IMR-90 (cell line): Measurements from ENCODE around the gene ZNRD2. TPM values are rescaled to one million over a fixed set of nuclear protein-coding genes. Genes with fewer than 3 reads are reported as not detected.

Source experiments
- ATAC-seq: fragments of 200-7000 bp; cut with Tn5 transposase; 2 replicates; pipeline ENCODE4 v1.9.1; 2020; ENCODE audit warnings: low read depth, mild to moderate bottlenecking, moderate library complexity
- BruUV-seq: library from RNA; stranded (reverse); fragments of 400-500 nt; replicated peaks from 2 replicates; lab custom pipeline; 2021; lab: Mats Ljungman, UMichigan
- CTCF ChIA-PET: fragments of 300-600 bp; formaldehyde crosslinking; extraction: SDS; loops from one replicate; lab custom pipeline; 2021; ENCODE audit warnings: antibody characterized with exemption; lab: Yijun Ruan, JAX
- POLR2A ChIA-PET: fragments of 300-600 bp; sonication (Branson Sonifier 250); formaldehyde crosslinking; loops from one replicate; lab custom pipeline; 2022; ENCODE audit warnings: antibody characterized with exemption; ENCODE audit not compliant: unreplicated experiment; lab: Charles Lee
- DNase-seq: peaks from one replicate; pipeline ENCODE4 v3.0.0; 2013
- H2AFZ ChIP-seq: replicated peaks from 2 replicates; pipeline ENCODE3; 2013; ENCODE audit warnings: low read length, mild to moderate bottlenecking; ENCODE audit not compliant: poor library complexity
- H2AK5ac ChIP-seq: 2 replicates; pipeline ENCODE4 v1.6.1; 2013; ENCODE audit warnings: low read depth, low read length, inconsistent platforms
- H2AK9ac ChIP-seq: replicated peaks from 2 replicates; pipeline ENCODE3; 2013; ENCODE audit warnings: mild to moderate bottlenecking, low read depth, low read length, moderate library complexity; ENCODE audit not compliant: poor library complexity
- H2BK120ac ChIP-seq: 2 replicates; pipeline ENCODE4 v1.6.1; 2013; ENCODE audit warnings: low read depth, low read length, inconsistent platforms
- H2BK15ac ChIP-seq: 3 replicates; pipeline ENCODE4 v1.6.1; 2013; ENCODE audit warnings: low read depth, low read length, inconsistent platforms
- H2BK20ac ChIP-seq: 2 replicates; pipeline ENCODE4 v1.6.1; 2013; ENCODE audit warnings: low read depth, mild to moderate bottlenecking, inconsistent platforms, low read length, moderate library complexity
- H2BK5ac ChIP-seq: 2 replicates; pipeline ENCODE4 v1.6.1; 2013; ENCODE audit warnings: mild to moderate bottlenecking, low read depth, low read length, inconsistent platforms; ENCODE audit not compliant: poor library complexity, severe bottlenecking
- H3K14ac ChIP-seq: replicated peaks from 2 replicates; pipeline ENCODE4 v1.6.1; 2013; ENCODE audit warnings: low read depth, low read length, inconsistent platforms
- H3K18ac ChIP-seq: 2 replicates; pipeline ENCODE4 v1.6.1; 2013; ENCODE audit warnings: low read depth, low read length, control low read depth
- H3K23ac ChIP-seq: 2 replicates; pipeline ENCODE4 v1.6.1; 2013; ENCODE audit warnings: low read depth, low read length, inconsistent platforms
- H3K27ac ChIP-seq: 2 replicates; pipeline ENCODE4 v1.5.1; 2013; ENCODE audit warnings: mild to moderate bottlenecking, control low read depth, low read length; ENCODE audit not compliant: insufficient read depth
- H3K27me3 ChIP-seq: 2 replicates; pipeline ENCODE4 v1.6.1; 2013; ENCODE audit warnings: low read length; ENCODE audit not compliant: control insufficient read depth, insufficient read depth
- H3K36me3 ChIP-seq: 2 replicates; pipeline ENCODE4 v1.6.1; 2013; ENCODE audit warnings: low read length, mixed read lengths; ENCODE audit not compliant: control insufficient read depth, insufficient read depth
- H3K4ac ChIP-seq: 2 replicates; pipeline ENCODE4 v1.6.1; 2013; ENCODE audit warnings: low read depth, low read length, inconsistent platforms
- H3K4me1 ChIP-seq: 2 replicates; pipeline ENCODE4 v1.6.1; 2013; ENCODE audit warnings: low read length, mixed read lengths; ENCODE audit not compliant: control insufficient read depth, insufficient read depth
- H3K4me2 ChIP-seq: 2 replicates; pipeline ENCODE4 v1.6.1; 2013; ENCODE audit warnings: low read depth, mild to moderate bottlenecking, control low read depth, low read length, moderate library complexity
- H3K4me3 ChIP-seq: 2 replicates; pipeline ENCODE4 v1.5.1; 2013; ENCODE audit warnings: low read depth, mild to moderate bottlenecking, control low read depth, low read length, moderate library complexity; ENCODE audit not compliant: insufficient read depth
- H3K56ac ChIP-seq: 2 replicates; pipeline ENCODE4 v1.6.1; 2013; ENCODE audit warnings: low read length, inconsistent platforms; ENCODE audit not compliant: insufficient read depth; ENCODE audit errors: extremely low read depth
- H3K79me1 ChIP-seq, 2 experiments: 2 replicates each; pipeline ENCODE4 v1.6.1; 2013; ENCODE audit warnings: low read length in 2 of 2, inconsistent platforms in 1 of 2, low read depth in 1 of 2
- H3K9ac ChIP-seq: 2 replicates; pipeline ENCODE4 v1.6.1; 2013; ENCODE audit warnings: low read depth, low read length, control low read depth
- H3K9me1 ChIP-seq: 2 replicates; pipeline ENCODE4 v1.6.1; 2013; ENCODE audit warnings: low read length, inconsistent platforms; ENCODE audit not compliant: insufficient read depth
- H3K9me3 ChIP-seq: 2 replicates; pipeline ENCODE4 v1.6.1; 2013; ENCODE audit warnings: low read length; ENCODE audit not compliant: control insufficient read depth, insufficient read depth
- H4K20me1 ChIP-seq: 2 replicates; pipeline ENCODE4 v1.6.1; 2013; ENCODE audit warnings: low read length, inconsistent platforms; ENCODE audit not compliant: insufficient read depth
- H4K5ac ChIP-seq: 2 replicates; pipeline ENCODE4 v1.6.1; 2013; ENCODE audit warnings: mild to moderate bottlenecking, low read depth, low read length, control low read depth
- H4K8ac ChIP-seq, 2 experiments: 2 replicates each; pipeline ENCODE4 v1.6.1; 2013; ENCODE audit warnings: low read depth in 2 of 2, low read length in 2 of 2, control low read depth in 1 of 2, inconsistent platforms in 1 of 2
- H4K91ac ChIP-seq: 2 replicates; pipeline ENCODE4 v1.6.1; 2013; ENCODE audit warnings: low read depth, low read length, inconsistent platforms; ENCODE audit not compliant: insufficient read depth
- BHLHE40 ChIP-seq: fragments of 150-350 bp; IDR thresholded peaks from 2 replicates; pipeline ENCODE4 v1.6.1; 2016; ENCODE audit warnings: mild to moderate bottlenecking, low read depth, low read length
- CEBPB ChIP-seq: IDR thresholded peaks from 2 replicates; pipeline ENCODE4 v1.6.1; 2012; ENCODE audit warnings: low read depth, low read length, improper control_type of control experiment
- MAZ ChIP-seq: IDR thresholded peaks from 2 replicates; pipeline ENCODE4 v1.6.1; 2012; ENCODE audit warnings: low read depth, mild to moderate bottlenecking, low read length, improper control_type of control experiment, moderate library complexity, borderline replicate concordance
- MXI1 ChIP-seq: IDR thresholded peaks from 2 replicates; pipeline ENCODE4 v1.6.1; 2012; ENCODE audit warnings: low read depth, mild to moderate bottlenecking, low read length, moderate library complexity, borderline replicate concordance
- NFE2L2 ChIP-seq: fragments of 150-350 bp; IDR thresholded peaks from 2 replicates; pipeline ENCODE4 v1.6.1; 2016; ENCODE audit warnings: low read depth, mild to moderate bottlenecking, low read length
- POLR2A ChIP-seq: IDR thresholded peaks from 2 replicates; pipeline ENCODE4 v1.6.1; 2012; ENCODE audit warnings: mild to moderate bottlenecking, low read depth, low read length
- RAD21 ChIP-seq: IDR thresholded peaks from 2 replicates; pipeline ENCODE4 v1.6.1; 2012; ENCODE audit warnings: low read length, improper control_type of control experiment
- RCOR1 ChIP-seq: IDR thresholded peaks from 2 replicates; pipeline ENCODE4 v1.6.1; 2012; ENCODE audit warnings: mild to moderate bottlenecking, low read length, improper control_type of control experiment; ENCODE audit not compliant: insufficient replicate concordance
- SMC3 ChIP-seq: fragments of 150-350 bp; IDR thresholded peaks from 2 replicates; pipeline ENCODE4 v1.6.1; 2016; ENCODE audit warnings: low read depth, mild to moderate bottlenecking, antibody characterized with exemption, low read length, moderate library complexity
- WGBS, 2 experiments: methylation state at CpG; one replicate each; pipeline versions ENCODE4 v1.1.5 to v1.1.7; 2013; ENCODE audit warnings: missing lambda C conversion rate in 2 of 2; ENCODE audit not compliant: insufficient read length in 1 of 2; ENCODE audit errors: extremely low coverage in 2 of 2; 5-methylcytosine and 5-hydroxymethylcytosine counted together
- dilution Hi-C: fragments of 300-500 bp; cut with HindIII; formaldehyde crosslinking; loops from one replicate; pipeline ENCODE4 v1.14.3; 2018; ENCODE audit warnings: low sequenced_read_pairs; ENCODE audit not compliant: unreplicated experiment
- in situ Hi-C: fragments of 300-500 bp; cut with MboI; formaldehyde crosslinking; loops from 3 replicates; pipeline ENCODE4 v1.14.3; 2019; ENCODE audit warnings: low sequenced_read_pairs, inconsistent platforms, mixed read lengths
- intact Hi-C: fragments of 100-400 bp; cut with micrococcal nuclease; formaldehyde crosslinking; loops from 2 replicates; pipeline ENCODE4 v1.10.0; 2022
- polyA plus RNA-seq, 3 experiments: library from polyadenylated mRNA; depleted of rRNA; stranded (reverse); fragments of >200 nt; gene quantifications; 2 replicates each; pipeline ENCODE4 v1.2.3, GENCODE V29; 2012; ENCODE audit warnings: low replicate concordance in 1 of 3
- total RNA-seq: library from RNA; depleted of rRNA; stranded (reverse); fragments of >200 nt; gene quantifications from 2 replicates; pipeline ENCODE4 v1.2.3, GENCODE V29; 2012
- TF ChIP-seq, protein P1 (sequence below): fragments of 150-350 bp; IDR thresholded peaks from 2 replicates; pipeline ENCODE4 v1.6.1; 2017; ENCODE audit warnings: mild to moderate bottlenecking, antibody characterized with exemption, low read length, low read depth
- TF ChIP-seq, protein P2 (sequence below): conservative IDR thresholded peaks from 2 replicates; pipeline ENCODE4 v1.5.1; 2012; ENCODE audit warnings: mild to moderate bottlenecking, low read depth, low read length, improper control_type of control experiment

Gene ZNRD2
- total and polyA plus RNA-seq, 2 of the 4 experiments (the other 2 are of a cell fraction): 75.6 to 90.3 TPM

DNA sequence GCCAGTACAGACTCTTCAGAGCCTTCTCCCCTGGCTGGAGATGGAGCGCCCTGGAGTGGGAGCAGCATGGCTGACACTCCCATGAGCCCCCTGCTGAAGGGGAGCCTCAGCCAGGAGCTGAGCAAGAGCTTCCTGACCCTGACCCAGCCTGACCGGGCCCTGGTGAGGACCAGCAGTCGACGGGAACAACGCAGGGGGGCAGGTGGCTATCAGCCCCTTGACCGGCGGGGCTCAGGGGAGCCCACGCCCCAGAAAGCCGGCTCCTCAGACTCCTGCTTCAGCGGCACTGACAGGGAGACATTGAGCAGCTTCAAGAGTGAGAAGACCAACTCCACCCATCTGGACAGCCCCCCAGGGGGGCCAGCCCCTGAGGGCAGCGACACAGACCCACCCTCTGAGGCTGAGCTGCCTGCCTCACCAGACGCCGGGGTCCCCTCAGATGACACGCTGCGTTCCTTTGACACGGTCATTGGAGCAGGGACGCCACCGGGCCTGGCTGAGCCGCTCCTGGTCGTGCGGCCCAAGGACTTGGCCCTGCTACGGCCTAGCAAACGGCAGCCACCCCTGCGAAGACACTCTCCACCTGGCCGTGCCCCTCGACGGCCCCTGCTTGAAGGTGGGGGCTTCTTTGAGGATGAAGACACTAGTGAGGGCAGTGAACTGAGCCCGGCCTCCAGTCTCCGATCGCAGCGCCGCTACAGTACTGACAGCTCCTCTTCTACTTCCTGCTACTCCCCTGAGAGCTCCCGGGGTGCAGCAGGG, 47.9 kb downstream of the ZNRD2 start:
- Histone ChIP-seq H3K56ac (no peak overlapping the region), H3K18ac (no peak overlapping the region), H3K4me1 (peaks cover 4% of the 10 kb centered on the region; the same call in 1 of the 2 replicates), H3K23ac (no peak overlapping the region), H2BK5ac (no peak overlapping the region), H3K9ac (no peak overlapping the region), H3K9me1 (0 out of 2 replicates have a peak, but pooled peaks cover 1% of the 10 kb centered on the region), H2BK120ac (no peak overlapping the region), H2BK20ac (no peak overlapping the region), H3K27ac (no peak overlapping the region), H4K8ac (no peak overlapping the region), H2AK9ac (peak overlapping the region; percentile 34), H3K4me2 (no peak overlapping the region), H2AK5ac (no peak overlapping the region), H3K36me3 (peaks cover 45% of the 10 kb centered on the region), H4K5ac (no peak overlapping the region), H3K4me3 (no peak overlapping the region), H3K79me1 (peaks cover 11 to 47% of the 10 kb centered on the region in 2 experiments), H4K20me1 (peaks cover 21% of the 10 kb centered on the region), H3K9me3 (no peaks in the 10 kb centered on the region), H4K91ac (no peak overlapping the region), H3K27me3 (no peaks in the 10 kb centered on the region), H3K14ac (no peak overlapping the region), H3K4ac (no peak overlapping the region), H2BK15ac (no peak overlapping the region), H2AFZ (no peak overlapping the region)
- DNase-seq: no peak
- in situ Hi-C loops: no loop called here
- intact Hi-C loops: no loop called here
- dilution Hi-C loops: no loop called here
- no TSS peak for BruUV-seq
- ChIA-PET POLR2A (no interaction called here), CTCF (no interaction called here)
- 91% methylated on average over 19 of the region's 33 CpGs; no CpG with 5 or more reads in 1 of the 2 experiments for WGBS, 2 experiments
- no peak for ATAC-seq
- no peak for TF ChIP-seq RAD21
- TF ChIP-seq MXI1: no peak
- TF ChIP-seq SMC3: no peak
- TF ChIP-seq CEBPB: no peak
- TF ChIP-seq RCOR1: no peak
- TF ChIP-seq POLR2A: no peak
- no peak for TF ChIP-seq MAZ
- TF ChIP-seq BHLHE40: no peak
- TF ChIP-seq, protein P1, sequence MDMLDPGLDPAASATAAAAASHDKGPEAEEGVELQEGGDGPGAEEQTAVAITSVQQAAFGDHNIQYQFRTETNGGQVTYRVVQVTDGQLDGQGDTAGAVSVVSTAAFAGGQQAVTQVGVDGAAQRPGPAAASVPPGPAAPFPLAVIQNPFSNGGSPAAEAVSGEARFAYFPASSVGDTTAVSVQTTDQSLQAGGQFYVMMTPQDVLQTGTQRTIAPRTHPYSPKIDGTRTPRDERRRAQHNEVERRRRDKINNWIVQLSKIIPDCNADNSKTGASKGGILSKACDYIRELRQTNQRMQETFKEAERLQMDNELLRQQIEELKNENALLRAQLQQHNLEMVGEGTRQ: no peak
- TF ChIP-seq, protein P2, sequence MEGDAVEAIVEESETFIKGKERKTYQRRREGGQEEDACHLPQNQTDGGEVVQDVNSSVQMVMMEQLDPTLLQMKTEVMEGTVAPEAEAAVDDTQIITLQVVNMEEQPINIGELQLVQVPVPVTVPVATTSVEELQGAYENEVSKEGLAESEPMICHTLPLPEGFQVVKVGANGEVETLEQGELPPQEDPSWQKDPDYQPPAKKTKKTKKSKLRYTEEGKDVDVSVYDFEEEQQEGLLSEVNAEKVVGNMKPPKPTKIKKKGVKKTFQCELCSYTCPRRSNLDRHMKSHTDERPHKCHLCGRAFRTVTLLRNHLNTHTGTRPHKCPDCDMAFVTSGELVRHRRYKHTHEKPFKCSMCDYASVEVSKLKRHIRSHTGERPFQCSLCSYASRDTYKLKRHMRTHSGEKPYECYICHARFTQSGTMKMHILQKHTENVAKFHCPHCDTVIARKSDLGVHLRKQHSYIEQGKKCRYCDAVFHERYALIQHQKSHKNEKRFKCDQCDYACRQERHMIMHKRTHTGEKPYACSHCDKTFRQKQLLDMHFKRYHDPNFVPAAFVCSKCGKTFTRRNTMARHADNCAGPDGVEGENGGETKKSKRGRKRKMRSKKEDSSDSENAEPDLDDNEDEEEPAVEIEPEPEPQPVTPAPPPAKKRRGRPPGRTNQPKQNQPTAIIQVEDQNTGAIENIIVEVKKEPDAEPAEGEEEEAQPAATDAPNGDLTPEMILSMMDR: no peak
- no peak for TF ChIP-seq NFE2L2
